HepG2 (cell line): Measurements from ENCODE around the gene AP2A2. TPM values are rescaled to one million over a fixed set of nuclear protein-coding genes. Genes with fewer than 3 reads are reported as not detected.

Experiments used
- ATAC-seq: fragments of 200-7000 bp; cut with Tn5 transposase; 3 replicates; pipeline ENCODE4 v1.9.1; 2020; ENCODE audit warnings: mild to moderate bottlenecking, moderate library complexity
- BruUV-seq: library from RNA; stranded (reverse); fragments of 400-500 nt; replicated peaks from 2 replicates; lab custom pipeline; 2021; lab: Mats Ljungman, UMichigan
- CTCF ChIA-PET: fragments of 300-600 bp; formaldehyde crosslinking; extraction: SDS; loops from one replicate; lab custom pipeline; 2021; ENCODE audit warnings: low total read pairs, inconsistent platforms, low intra/inter-chr PET ratio; lab: Yijun Ruan, JAX
- POLR2A ChIA-PET: fragments of 350-600 bp; sonication (Branson Sonifier 250); formaldehyde crosslinking; loops from one replicate; lab custom pipeline; 2020; ENCODE audit warnings: antibody characterized with exemption, inconsistent platforms; lab: Yijun Ruan, JAX
- DNase-seq: peaks from one replicate; pipeline ENCODE4 v3.0.0-alpha.2; 2015; ENCODE audit warnings: low spot score
- FAIRE-seq: peaks from 3 replicates; lab custom pipeline; 2011; peaks lifted over from hg19 to GRCh38; lab: Jason Lieb, UNC
- H2AFZ ChIP-seq: one replicate; pipeline ENCODE4 v1.6.1; 2011; ENCODE audit warnings: low read length, inconsistent platforms
- H3K27ac ChIP-seq: fragments of 300-600 bp; 3 replicates; pipeline ENCODE4 v1.8.0; 2011; ENCODE audit warnings: mixed run types, mild to moderate bottlenecking, mixed read lengths, low read length, inconsistent platforms; ENCODE audit not compliant: insufficient read depth; ENCODE audit errors: extremely low read length
- H3K27me3 ChIP-seq, 2 experiments: fragments of 200-600 bp in 1 of 2; 2 replicates in 1 of 2; 3 replicates in 1 of 2; pipeline versions ENCODE4 v1.6.0 to v1.8.0; 2011; ENCODE audit warnings: low read length in 2 of 2, mild to moderate bottlenecking in 2 of 2, moderate library complexity in 2 of 2, inconsistent platforms in 1 of 2; ENCODE audit not compliant: insufficient read depth in 2 of 2, control insufficient read depth in 1 of 2
- H3K36me3 ChIP-seq, 2 experiments: fragments of 200-600 bp in 1 of 2; replicated peaks in 1 of 2; 2 replicates in 1 of 2; 3 replicates in 1 of 2; pipeline versions ENCODE4 v1.5.1 to v1.8.0; 2011; ENCODE audit warnings: low read length in 2 of 2, inconsistent platforms in 1 of 2; ENCODE audit not compliant: insufficient read depth in 2 of 2, control insufficient read depth in 1 of 2
- H3K4me1 ChIP-seq: 2 replicates; pipeline ENCODE4 v1.5.1; 2012; ENCODE audit warnings: low read length, inconsistent platforms; ENCODE audit not compliant: insufficient read depth
- H3K4me2 ChIP-seq: 2 replicates; pipeline ENCODE4 v1.6.0; 2011; ENCODE audit warnings: low read depth, low read length, inconsistent platforms
- H3K4me3 ChIP-seq, 3 experiments: fragments of 200-600 bp in 1 of 3; sonication (generic), shearing (Covaris generic) in 1 of 3; replicated peaks in 1 of 3; 2 replicates each; pipeline ENCODE4 v1.5.1; 2011 to 2016; ENCODE audit warnings: low read length in 3 of 3, inconsistent platforms in 2 of 3, low read depth in 2 of 3, mild to moderate bottlenecking in 2 of 3, control low read depth in 1 of 3, mixed read lengths in 1 of 3; ENCODE audit not compliant: insufficient read depth in 1 of 3
- H3K79me2 ChIP-seq: one replicate; pipeline ENCODE4 v1.6.1; 2011; ENCODE audit warnings: low read length, inconsistent platforms; ENCODE audit not compliant: insufficient read depth
- H3K9ac ChIP-seq: 2 replicates; pipeline ENCODE4 v1.6.0; 2011; ENCODE audit warnings: mild to moderate bottlenecking, low read depth, low read length, inconsistent platforms; ENCODE audit not compliant: insufficient read depth
- H3K9me3 ChIP-seq: 2 replicates; pipeline ENCODE4 v1.5.1; 2012; ENCODE audit warnings: mild to moderate bottlenecking, low read length
- H4K20me1 ChIP-seq: 2 replicates; pipeline ENCODE4 v1.6.0; 2011; ENCODE audit warnings: inconsistent platforms, mild to moderate bottlenecking, low read length, moderate library complexity; ENCODE audit not compliant: insufficient read depth
- AGO2 ChIP-seq: fragments of 200-400 bp; formaldehyde crosslinking; optimal IDR thresholded peaks from 2 replicates; pipeline ENCODE3; 2017; ENCODE audit warnings: mild to moderate bottlenecking, low read depth, low read length, moderate library complexity
- SUZ12 ChIP-seq: fragments of 150-350 bp; IDR thresholded peaks from 2 replicates; pipeline ENCODE4 v1.6.1; 2014; ENCODE audit warnings: low read depth, low read length
- ZNF354B ChIP-seq: sonication (generic); formaldehyde crosslinking; IDR thresholded peaks from 2 replicates; pipeline ENCODE4 v1.8.0; 2022; ENCODE audit warnings: mild to moderate bottlenecking, missing genetic modification reagents
- WGBS: methylation state at CpG from one replicate; pipeline ENCODE4 v1.1.6; 2017; ENCODE audit warnings: low lambda C conversion rate; 5-methylcytosine and 5-hydroxymethylcytosine counted together
- in situ Hi-C: cut with HindIII; loops from 2 replicates; pipeline ENCODE4 v1.10.0; 2017; ENCODE audit warnings: low pct_unique_long_range_greater_than_20kb; ENCODE audit not compliant: extremely low pct_ligation_motif_present
- intact Hi-C: fragments of 100-400 bp; cut with micrococcal nuclease; formaldehyde crosslinking; loops from one replicate; pipeline ENCODE4 v1.10.0; 2022; ENCODE audit not compliant: unreplicated experiment
- polyA plus RNA-seq, 8 experiments: library from polyadenylated mRNA; depleted of rRNA in 3 of 8; stranded (reverse) in 7 of 8; unstranded in 1 of 8; fragments of >200 nt; fragmentation: Illumina TruSeq in 4 of 8; extraction: Trizol in 4 of 8; gene quantifications; 2 replicates each; pipeline versions ENCODE4 v1.2.1 to v1.2.3, GENCODE V29; 2011 to 2016; ENCODE audit warnings: low read depth in 4 of 8, missing spikeins in 1 of 8, mixed read lengths in 1 of 8; ENCODE audit not compliant: insufficient read depth in 1 of 8
- total RNA-seq, 5 experiments: library from RNA; depleted of rRNA; stranded (reverse); fragments of >200 nt; fragmentation: Illumina TruSeq; extraction: Trizol; gene quantifications; 2 replicates each; pipeline ENCODE4 v1.2.3, GENCODE V29; 2016; ENCODE audit warnings: low read depth in 1 of 5
- TF ChIP-seq, protein P1 (sequence below): IDR thresholded peaks from 2 replicates; pipeline ENCODE4 v1.6.1; 2016; ENCODE audit warnings: missing compliant biosample characterization, missing genetic modification reagents, borderline replicate concordance
- TF ChIP-seq, protein P2 (sequence below): sonication (generic); formaldehyde crosslinking; IDR thresholded peaks from 2 replicates; pipeline ENCODE4 v1.5.1; 2020; ENCODE audit warnings: missing genetic modification reagents, mild to moderate bottlenecking, borderline replicate concordance

The AP2A2 gene
- total and polyA plus RNA-seq, 2 of the 13 experiments (the other 11 are each of a cell fraction or from before 2014, with no cell fraction given): 25.7 to 75.7 TPM

DNA sequence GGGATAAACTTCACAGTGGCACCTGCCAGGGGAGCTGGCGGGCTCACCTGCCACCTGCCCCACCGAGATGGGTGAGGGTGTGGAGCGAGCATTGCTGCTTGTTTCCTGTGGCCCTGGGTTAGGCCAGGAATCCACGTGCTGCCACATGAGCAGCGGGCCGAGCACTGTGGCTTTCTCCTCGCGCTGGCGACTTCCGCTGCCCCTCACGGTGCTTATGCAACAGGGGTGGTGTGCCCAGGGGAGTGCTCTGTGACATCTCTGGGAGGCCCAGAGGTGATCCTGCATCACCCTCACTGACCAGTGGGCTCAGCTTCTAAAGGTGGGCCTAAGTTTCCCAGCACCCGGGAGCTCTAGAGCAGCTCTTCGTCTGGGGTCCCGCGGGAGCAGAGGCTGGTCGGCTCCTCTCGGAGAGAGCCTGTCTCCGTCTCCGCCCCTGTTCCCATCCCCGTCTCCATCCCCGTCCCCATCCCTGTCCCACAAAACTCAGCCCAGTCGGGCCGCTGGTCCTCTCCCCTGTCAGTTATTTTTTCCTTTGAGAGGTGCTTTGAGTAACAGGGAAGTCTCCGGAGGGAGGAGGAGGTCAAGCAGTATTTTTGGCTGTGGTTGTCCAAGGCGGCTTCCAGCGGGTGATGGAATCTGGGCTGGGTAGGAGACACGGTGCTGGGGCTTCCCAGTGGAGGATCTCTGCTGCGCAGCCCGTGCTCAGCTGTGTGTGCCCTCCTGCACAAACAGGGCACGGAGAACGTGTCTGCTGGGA lies 42.5 kb downstream of the AP2A2 start:
- CTCF ChIA-PET: no interaction called here
- TF ChIP-seq, protein P1, sequence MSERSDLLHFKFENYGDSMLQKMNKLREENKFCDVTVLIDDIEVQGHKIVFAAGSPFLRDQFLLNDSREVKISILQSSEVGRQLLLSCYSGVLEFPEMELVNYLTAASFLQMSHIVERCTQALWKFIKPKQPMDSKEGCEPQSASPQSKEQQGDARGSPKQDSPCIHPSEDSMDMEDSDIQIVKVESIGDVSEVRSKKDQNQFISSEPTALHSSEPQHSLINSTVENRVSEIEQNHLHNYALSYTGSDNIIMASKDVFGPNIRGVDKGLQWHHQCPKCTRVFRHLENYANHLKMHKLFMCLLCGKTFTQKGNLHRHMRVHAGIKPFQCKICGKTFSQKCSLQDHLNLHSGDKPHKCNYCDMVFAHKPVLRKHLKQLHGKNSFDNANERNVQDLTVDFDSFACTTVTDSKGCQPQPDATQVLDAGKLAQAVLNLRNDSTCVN (CRISPR knock-in tag): no peak
- TF ChIP-seq SUZ12 (no peak), ZNF354B (CRISPR knock-in tag) (no peak), AGO2 (peak; percentile 14)
- TF ChIP-seq, protein P2, sequence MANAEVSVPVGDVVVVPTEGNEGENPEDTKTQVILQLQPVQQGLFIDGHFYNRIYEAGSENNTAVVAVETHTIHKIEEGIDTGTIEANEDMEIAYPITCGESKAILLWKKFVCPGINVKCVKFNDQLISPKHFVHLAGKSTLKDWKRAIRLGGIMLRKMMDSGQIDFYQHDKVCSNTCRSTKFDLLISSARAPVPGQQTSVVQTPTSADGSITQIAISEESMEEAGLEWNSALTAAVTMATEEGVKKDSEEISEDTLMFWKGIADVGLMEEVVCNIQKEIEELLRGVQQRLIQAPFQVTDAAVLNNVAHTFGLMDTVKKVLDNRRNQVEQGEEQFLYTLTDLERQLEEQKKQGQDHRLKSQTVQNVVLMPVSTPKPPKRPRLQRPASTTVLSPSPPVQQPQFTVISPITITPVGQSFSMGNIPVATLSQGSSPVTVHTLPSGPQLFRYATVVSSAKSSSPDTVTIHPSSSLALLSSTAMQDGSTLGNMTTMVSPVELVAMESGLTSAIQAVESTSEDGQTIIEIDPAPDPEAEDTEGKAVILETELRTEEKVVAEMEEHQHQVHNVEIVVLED: no peak
- ATAC-seq: no peak
- no peaks in the 10 kb centered on the region for H3K27me3 ChIP-seq
- H2AFZ ChIP-seq: no peak overlapping the region
- H3K9me3 ChIP-seq: no peaks in the 10 kb centered on the region
- no peak overlapping the region for H3K9ac ChIP-seq
- no peak for DNase-seq
- intact Hi-C loops: no loop called here
- peaks cover 34 to 77% of the 10 kb centered on the region in 2 experiments for H3K36me3 ChIP-seq
- H3K4me2 ChIP-seq: no peak overlapping the region
- no peak overlapping the region for H3K27ac ChIP-seq
- 0 out of 2 replicates have a peak, but pooled peaks cover 3% of the 10 kb centered on the region for H4K20me1 ChIP-seq
- 98% methylated on average over 10 of the region's 31 CpGs for WGBS
- FAIRE-seq: no peak
- H3K4me1 ChIP-seq: no peaks in the 10 kb centered on the region
- in situ Hi-C loops: no loop called here
- H3K4me3 ChIP-seq: no peak overlapping the region
- peaks cover 8% of the 10 kb centered on the region for H3K79me2 ChIP-seq
- BruUV-seq: no TSS peak
- POLR2A ChIA-PET: no interaction called here
